Hematopoietic multipotent progenitor cell treated with erythropoietin and hydrocortisone succinate and interleukin-3 and kit ligand, for 15 days (in vitro differentiated cells): ENCODE results near the gene GRK4.
"Not testable (repeated sequence)": the region's sequence is repeated elsewhere in the genome, so short reads cannot be mapped to it uniquely, and the experiment has no call there.

Source experiments
- DNase-seq: peaks from one replicate; pipeline ENCODE4 v3.0.0-alpha.2; 2015; ENCODE audit warnings: low spot score

Gene GRK4

GRCh38 chr4:3040452-3041191 lies 77.3 kb downstream of the GRK4 start:
- DNase-seq, result no peak

DNA sequence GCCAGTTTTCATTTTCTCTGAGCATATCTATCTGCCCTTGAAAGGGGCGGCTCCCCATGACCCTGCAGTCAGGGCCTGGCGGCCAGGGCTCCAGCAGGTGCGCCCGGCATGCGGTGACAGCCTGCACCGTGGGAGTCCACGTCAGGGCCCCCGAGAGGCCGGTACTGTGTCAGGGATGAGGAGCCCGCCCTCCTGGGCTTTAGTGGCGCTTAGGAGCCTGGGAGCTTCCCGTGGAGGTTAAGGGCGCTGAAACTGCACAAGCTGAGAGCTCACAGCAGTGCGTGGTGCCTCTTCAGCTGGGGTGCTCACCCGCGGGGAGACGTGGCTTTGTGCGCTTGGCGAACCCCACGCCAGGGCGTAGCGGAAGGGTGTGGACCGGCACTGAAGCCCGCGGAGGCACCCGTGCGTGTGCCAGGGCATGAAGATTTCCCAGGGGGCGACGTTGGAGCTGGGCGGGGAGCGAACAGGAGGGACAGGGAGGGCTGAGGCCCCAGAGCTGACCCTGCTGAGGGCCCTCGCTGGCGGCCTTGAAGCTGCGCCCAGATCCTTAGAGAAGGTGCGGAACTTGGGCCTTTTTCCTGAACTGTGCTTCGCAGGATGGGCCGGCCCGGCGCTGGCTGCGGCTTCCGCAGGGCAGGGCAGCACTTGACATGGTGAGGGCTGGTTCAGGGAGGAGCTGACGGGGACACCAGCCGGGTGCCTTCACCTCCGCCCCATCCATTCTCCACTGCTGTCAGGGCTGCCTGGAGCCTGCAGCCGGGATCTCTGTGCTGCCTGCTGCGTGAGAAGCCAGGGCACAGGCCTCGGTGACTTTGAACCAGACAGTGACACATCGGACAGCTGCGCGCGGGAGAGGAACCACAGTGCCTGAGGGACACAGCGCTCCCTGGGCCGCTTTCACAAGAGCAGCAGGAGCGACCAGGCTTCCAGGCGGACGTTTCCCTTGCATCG lies 78.1 kb downstream of the GRK4 start:
- DNase-seq, result peak; percentile 19

DNA sequence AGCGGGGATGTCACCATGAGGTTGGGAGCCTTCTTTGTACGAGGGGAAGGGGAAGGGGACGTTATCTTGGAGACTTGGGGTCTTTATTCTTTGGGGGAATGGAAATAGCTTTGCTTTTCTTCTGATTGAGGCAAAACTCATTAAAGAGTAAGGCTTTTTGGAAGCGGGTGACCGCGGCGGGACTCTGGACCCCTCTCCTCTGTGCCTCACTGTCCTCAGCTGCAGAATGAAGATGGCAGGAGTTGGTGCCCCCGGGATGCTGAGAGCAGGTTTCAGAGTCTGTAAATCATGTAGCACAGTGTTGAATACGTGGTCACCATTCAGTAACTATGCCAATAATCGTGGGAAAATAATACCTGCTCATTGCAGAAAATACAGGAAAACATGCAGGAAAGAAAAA lies 78.9 kb downstream of the GRK4 start:
- DNase-seq, result no peak

GRCh38 chr4:3043282-3044020 lies 80.1 kb downstream of the GRK4 start:
- no peak for DNase-seq

DNA sequence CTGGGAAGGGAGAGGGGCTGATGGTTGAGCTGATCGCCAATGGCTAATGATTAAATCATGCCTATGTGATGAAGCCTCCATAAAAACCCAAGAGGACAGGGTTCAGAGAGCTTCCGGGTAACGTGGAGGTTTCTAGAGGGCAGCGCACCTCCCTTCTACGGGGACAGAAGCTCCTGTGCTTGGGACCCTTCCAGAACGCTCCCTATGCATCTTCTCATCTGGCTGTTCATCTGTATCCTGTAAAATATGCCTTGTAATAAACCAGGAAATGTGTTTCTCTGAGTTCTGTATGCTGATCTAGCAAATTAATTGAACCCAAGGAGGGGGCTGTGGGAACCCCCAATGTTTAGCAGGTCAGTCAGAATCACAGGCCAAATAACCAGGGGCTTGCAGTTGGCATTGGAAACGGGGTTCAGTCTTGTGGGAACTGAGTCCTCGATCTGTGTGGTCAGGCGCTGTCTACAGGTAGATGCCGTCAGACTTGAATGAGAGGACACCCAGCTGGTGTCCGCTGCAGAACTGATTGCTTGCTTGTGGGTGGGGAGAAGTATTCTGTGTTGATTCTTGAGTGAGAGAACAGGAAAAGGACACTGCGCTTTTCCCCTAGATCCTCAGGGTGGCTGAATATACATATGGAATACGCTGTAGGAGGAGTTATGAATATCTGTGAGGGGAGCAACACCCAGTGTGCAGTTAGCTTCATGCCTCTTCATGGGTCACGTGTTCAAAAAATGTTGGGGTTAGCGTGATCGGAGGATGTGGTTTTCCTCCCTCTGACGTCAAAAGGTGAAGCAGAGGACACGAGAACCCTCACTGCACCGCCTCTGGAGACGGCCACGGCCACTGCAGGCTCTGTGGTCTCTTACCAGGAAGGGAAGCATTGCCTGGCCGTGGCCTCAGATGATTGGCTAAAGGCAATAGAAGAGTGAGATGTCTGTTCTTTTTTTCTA lies 81.8 kb downstream of the GRK4 start:
- no peak for DNase-seq

DNA sequence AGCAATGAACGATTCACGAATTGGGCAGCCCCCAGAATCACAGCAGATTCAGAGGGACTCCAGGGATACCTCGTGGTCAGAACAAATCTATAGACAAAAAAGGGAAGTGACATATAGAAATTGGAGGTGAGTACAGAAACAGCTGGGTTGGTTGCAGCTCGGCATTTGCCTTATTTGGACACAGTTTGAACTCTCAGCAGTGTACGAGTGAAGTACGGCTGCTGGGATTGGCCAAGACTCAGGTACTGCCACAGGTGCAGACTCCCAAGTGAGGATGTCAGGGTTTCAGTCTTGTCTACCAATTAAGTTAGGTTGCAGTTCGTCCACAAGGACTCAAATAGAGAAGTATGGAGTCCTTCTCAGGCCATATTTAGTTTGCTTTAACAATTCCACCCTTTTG lies 82.8 kb downstream of the GRK4 start:
- DNase-seq, result no peak

- DNase-seq, result no peak
These were observed 83.3 kb downstream of the GRK4 start for GRCh38 chr4:3046623-3047022.

- DNase-seq, result peak; percentile 48
These were observed 84.3 kb downstream of the GRK4 start for GRCh38 chr4:3047464-3048286.

DNA sequence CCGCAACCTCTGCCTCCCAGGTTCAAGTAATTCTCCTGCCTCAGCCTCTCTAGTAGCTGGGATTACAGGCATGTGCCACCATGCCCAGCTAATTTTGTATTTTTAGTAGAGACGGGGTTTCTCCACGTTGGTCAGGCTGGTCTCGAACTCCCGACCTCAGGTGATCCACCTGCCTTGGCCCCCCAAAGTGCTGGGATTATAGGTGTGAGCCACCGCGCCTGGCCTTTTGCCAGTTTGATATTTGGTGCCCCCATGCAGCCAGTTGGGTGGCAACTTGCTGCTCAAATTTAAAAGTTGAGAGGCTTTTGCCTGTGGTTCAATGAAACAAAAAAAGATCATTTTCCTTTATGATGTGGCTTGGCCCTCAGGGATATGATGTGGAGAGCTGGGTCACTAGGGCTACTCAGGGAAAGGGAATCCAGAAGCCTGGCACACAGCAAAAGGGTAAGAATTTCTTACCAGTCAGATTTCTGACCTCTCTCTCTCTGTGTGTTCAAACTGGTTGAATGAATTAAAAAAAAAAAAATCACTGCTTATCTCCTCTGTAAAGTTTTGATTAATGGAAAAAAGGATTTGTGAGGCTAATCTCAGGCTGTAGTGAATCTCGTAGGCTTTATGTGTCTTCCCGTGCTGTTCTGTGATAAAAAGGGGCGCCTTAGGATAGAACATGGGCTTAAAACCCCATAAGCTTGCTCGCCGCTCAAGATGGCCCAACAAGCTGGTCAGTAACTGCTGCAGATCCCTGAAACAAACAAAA lies 87.9 kb downstream of the GRK4 start:
- DNase-seq, result not testable (repeated sequence)

DNA sequence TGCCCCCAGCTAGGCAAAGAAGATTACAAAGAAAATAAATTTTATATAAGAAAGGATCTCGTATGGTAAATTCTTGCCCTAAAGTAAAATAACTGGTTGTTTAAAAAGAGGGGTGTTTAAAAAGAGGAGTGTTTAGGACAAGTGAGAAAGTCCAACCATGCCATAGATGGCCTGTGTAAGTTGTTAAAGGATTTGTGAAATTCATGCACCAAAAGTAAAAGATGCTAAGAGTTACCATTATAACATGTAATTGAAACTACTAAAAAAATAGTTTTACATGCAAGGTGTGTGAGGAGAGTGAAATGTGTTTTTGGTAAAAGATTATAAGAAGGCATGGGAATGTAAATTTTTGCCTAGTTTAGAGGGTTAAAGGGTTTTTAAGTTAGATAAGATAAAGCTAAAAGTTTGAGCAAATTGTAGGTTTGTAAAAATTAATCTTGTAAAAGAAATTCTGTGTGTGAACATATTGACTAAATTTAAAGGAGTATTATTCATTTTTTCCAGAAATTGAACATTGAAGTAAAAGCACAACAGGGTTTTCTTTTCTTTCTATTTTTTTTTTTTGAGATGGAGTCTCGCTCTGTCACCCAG lies 90.9 kb downstream of the GRK4 start:
- no peak for DNase-seq

DNA sequence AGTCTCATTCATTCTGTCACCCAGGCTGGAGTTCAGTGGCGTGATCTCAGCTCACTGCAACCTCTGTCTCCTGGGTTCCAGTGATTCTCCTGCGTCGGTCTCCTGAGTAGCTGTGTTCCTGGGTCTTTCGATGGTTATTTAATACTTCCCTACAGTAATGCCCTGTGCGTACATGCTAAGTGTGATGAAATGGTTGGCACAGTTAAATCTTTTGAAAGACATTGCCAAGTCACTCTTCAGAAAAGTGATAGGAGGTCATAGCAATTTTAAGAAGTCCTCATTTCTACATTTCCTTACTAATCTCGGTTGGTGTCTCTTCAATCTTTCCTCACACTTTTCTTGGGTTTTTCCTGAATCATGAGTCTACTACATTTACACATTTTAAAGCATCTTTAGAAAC lies 96.6 kb downstream of the GRK4 start:
- no peak for DNase-seq

GRCh38 chr4:3060946-3061345 lies 97.6 kb downstream of the GRK4 start:
- DNase-seq, result no peak

DNA sequence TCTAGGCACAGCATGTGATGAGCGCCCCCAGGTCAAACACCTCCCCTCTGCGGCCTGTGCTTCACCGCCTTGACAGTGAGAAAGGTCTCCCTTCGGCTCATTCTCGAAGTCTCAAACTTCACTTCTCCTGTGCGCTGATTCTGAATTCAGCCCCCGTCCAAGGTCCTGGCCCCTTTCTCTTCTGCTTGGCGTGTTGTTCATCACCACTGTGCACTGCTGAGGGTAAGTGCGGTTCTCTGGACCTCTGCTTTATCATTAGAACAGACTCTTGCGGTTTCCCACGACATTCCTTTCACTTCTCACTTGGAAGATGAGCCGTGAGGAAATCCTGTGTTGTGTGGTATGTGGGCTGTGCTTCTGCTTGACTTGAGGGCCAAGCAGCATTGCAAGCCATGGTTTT lies 99.1 kb downstream of the GRK4 start:
- DNase-seq, result no peak

DNA sequence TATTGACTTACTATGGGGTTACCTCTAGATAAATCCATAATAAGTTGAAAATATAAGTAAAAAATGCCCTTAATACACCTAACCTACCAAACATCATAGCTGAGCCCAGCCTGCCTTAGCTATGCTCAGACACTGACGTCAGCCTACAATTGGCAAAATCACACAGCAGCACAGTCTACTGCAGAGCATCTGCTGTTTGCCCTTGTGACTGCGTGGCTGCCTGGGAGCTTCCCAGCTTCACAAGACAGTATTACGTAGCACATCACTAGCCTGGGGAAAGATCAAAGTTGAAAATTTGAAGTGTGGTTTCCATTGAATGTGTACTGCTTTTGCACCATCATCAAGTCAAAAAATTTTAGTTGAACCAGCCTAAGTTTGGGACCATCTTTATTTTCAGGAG lies 102.2 kb downstream of the GRK4 start:
- no peak for DNase-seq

GRCh38 chr4:3066836-3067400 lies 103.5 kb downstream of the GRK4 start:
- DNase-seq, result no peak

DNA sequence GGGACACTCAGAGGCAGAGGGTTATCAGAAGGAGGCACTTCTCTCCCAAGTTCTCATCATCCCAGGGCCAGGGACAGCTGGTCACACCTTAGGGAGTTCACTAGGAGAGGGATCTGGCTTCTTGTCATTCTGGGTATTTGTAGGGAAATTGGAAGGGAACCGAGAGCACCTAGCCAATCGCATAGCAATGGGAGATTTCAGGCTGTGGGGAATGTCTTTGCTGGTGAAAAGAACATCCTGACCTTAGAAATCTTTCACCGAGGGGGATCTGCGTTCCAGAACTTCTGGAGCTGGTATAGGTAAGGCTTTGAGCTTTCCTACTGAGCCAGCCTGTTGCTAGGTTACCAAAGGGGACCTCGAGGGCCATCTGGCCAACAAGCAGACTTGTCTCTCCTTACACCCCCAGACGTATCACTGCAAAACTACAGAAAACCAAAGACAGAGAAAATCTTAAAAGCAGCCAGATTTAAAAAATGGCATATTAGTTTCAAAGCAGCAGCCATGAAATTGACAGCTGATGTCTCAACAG lies 104.2 kb downstream of the GRK4 start:
- no peak for DNase-seq

- no peak for DNase-seq
These were observed 106.4 kb downstream of the GRK4 start for GRCh38 chr4:3069661-3070199.

DNA sequence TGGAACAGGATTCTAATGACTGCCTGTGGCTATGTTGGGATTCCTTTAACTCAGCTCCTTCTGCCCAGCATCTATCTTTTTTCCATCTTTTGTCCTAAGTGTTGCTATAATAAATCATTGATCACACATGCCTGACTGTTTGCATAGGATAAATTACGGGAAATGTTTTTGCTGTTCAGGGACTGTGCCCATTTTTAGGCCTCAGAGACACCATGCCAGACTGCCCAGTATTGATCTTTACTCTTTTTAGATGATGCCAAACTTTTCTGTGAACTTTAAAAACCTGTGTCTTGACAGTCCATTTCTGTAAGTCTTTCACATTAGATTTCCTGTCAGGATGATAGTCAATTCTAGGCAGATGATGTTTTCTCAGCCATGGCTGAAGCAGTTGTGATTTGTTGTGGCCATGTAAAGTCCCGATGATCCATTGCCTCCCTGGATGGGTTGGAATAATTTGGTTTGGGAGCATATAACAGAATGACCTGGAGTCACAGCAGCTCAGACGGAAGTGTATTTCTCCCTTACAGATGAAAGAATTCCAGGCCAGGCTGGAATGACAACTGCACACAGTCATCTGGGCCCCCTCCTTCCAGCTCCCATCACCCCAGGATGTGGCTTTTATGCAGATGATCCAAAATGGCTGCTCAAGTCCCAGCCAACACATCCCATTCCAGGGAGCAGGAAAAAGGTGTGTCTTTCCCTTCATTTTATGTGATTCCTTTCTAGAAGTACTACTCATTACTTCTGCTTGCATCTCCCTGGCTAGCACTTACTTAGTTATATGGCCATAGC lies 107.5 kb downstream of the GRK4 start:
- DNase-seq, result no peak
